ENCODE data around the gene ARL16.
A peak's percentile ranks its signal among the peaks of the same experiment; 100 is the strongest.

The ARL16 gene

DNA sequence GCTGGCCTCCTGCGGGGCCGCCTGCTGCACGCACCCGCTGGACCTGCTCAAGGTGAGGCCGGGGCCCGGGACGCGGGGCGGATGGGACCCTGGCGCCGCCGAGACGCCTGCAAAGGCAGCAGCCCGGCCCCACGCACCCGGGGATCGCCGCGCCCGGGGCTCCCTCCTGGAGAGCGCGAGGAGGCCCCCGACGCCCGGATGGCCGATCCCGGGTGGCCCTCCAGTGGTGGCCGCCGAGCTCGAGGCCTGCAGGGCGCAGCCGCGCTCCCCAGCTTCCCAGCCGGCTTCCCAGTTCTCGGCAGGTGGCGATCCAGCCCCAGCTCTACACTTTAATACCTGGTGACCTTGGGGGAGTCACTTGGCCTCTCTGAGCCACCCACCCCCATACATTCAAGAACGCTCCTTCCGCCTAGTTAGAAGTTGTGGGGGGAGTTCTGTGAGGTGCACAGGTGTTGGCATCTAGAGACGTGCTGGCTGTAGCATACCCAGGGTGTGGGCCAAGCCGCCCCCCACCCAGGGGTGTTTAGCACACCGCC is 28.9 kb upstream of the ARL16 start:
- no peak for DNase-seq

DNA sequence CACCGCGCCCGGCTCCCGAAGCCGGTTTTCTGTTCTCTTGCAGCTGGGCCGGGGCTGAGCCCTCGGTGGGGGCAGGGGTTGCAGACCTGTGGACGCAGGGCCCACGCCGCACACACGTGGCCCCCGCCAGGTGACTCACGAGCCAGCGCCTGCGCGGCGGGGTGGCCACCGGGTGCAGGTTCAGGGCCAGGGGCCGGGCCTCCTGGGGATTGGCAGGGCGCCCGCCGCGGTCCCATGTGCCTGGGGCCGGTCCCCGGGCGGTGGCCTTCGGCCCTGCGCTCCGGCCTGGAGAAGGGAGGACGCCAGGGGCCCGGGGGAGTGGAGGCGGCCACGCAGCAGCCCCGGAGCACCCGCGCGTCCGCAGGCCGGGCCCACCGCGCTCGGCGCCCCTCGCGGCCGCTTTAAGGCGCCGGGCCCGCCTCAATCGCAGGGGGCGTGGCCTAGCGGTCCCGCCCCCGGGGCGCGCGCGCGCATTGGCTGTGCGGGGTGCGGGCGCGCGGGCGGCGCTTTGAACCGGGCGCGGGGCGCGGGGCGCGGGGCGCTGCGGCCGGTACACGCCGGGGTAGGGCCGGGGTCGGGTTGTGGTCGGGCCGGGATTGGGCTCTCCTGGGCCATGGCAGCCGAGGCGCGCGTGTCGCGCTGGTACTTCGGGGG is 28.3 kb upstream of the ARL16 start, which contains the start of gene SLC25A10:
SLC25A10 (plus strand) TSS at position 471 of the 654 bp plus-strand sequence; CDS start at position 614, 143 bp downstream.
- DNase-seq: no peak

DNA sequence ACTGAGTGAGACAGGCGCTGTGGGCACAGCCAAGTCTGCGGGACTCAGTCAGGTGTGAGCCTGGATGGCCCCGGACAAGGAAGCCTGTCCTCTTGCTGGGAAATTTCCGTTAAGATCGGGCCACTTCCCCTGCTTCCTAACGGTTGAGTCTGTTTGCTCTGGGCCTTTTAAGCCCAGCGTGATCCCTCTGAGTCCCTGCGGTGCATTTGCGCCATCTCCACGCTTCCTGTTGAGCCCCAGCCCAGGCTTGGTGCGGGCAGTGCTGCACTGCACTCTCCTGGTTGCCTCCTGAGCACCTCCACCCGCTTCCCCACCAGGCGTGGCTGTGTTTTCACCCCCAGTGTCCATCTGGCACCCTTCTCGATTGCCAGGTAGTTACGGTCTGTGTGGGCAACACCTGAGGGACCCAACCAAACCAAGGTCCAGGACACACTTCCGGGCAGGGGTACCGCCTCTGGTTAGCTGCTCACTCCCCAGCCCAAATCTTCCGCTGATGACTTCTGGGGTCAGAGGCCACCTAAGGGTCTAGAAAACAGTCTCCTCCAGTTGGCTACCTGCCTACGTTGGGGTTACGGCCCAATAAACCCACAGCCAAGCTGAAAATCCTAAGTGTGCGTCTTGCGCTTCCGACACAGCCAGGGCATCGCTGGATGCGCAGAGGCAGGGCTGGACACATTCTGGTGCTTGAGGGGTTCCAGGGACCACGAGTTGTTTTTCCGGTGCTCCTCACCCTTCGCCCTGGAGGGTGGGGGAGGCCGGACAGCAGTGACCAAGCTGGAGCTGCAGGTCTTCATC is 27.1 kb upstream of the ARL16 start:
- no peak for DNase-seq

DNA sequence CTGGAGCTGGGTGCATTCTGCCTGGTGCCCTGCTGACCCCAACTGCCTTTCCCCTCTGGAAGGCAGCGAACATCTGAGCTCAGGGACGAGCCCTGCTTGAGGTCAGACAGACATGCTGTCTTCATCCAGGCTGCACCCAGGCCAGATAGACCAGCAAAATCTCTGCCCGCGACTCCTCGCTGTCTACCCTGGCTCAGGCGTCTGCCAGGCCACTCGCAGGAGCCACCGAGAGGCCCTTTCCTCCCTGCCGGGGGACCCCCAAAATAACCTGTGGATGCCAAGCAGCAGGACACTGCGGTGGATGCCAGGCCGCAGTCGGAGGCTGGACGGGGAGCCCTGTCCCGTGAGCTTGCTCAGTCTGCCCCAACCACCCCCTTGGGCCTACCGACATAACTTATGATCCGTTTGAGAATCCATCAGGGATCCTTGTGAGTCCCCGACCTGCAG is 25.2 kb upstream of the ARL16 start:
- DNase-seq: no peak

DNA sequence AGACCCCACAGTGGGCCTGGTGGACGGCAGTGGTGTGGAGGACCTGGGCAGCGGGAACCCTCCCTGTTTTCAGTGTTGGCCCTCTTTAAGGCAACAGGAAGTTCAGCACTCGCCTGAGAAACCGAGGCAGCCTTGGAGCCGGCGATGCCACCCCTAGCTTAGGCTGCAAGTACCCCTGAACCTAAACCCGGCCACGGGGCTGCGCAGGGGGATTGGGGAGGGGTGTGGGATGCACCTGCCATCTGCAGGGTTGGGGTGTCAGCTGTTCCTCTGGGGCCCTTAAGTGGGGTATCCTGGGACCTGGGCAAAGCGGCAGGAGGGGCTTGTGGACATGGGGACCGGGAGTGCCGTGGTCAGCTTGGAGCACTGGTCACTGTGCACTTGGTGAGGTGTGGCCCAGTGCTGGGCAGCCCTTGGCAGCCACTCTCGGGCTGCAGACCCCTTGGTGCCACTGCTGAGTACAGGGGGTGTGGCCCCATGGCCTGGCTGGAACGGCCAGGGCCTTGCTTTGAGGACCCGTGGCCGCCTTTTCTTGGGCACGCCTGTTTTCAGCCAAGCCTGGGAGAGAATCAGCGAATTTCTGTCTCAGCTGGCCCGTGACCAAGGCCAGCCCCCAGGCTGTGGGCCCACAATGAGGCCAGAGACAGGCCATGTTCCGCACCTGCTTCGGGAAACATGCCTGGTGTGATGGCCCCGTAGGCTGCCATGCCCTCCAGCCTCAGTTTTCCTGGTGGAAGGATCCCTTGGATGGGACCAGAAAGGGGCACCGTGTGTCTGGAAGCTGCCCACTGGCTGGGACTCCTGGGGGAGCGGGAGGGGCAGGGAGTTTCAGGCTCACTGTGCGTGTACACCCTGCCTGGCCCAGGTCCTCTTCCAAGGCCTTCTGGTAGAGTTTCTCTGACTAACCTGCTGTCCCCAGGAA is 24.4 kb upstream of the ARL16 start:
- no peak for DNase-seq

DNA sequence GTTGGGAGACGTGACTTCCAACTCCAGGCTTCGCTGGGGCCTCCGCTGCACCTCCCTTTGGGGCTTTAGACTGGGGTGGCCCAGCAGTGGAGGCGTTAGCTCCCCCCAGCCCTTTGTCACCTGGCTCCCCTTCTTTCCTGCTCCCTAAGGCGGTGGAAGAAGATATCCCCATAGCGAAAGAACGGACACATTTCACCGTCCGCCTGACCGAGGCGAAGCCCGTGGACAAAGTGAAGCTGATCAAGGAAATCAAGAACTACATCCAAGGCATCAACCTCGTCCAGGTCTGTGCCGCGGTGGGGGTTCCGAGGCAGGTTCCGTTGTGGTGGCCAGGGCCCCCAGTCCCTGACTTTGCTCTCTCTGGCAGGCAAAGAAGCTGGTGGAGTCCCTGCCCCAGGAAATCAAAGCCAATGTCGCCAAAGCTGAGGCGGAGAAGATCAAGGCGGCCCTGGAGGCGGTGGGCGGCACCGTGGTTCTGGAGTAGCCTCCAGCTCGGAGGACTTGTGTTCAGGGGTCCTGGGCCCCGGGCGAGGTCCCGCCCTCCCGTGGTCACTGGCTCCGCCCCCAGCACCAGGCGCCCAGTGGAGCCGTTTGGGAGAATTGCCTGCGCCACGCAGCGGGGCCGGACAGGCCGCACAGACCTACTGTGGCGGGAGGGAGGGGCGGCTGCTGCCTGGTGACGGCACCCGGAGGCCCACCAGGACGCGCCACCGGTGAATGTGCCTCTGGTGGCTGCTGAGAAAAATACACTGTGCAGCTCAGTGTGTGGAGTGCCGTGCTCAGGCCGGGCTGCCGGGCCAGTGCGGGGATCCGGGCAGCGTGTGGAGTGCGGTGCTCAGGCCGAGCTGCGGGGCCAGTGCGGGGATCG is 23.4 kb upstream of the ARL16 start:
- no peak for DNase-seq

DNA sequence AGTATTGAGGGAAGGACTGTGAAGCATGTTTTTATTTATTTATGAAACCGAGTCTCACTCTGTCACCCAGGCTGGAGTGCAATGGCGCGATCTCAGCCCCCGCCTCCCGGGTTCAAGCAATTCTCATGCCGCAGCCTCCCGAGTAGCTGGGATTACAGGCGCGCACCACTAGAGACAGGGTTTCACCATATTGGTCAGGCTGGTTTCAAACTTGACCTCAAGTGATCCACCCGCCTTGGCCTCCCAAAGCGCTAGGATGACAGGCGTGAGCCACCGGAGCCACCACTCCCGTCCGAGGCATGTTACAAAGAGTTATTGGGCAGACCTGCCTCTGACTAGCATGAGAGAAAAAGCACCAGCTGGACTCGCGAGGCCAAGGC is 22.6 kb upstream of the ARL16 start:
- DNase-seq: no peak

DNA sequence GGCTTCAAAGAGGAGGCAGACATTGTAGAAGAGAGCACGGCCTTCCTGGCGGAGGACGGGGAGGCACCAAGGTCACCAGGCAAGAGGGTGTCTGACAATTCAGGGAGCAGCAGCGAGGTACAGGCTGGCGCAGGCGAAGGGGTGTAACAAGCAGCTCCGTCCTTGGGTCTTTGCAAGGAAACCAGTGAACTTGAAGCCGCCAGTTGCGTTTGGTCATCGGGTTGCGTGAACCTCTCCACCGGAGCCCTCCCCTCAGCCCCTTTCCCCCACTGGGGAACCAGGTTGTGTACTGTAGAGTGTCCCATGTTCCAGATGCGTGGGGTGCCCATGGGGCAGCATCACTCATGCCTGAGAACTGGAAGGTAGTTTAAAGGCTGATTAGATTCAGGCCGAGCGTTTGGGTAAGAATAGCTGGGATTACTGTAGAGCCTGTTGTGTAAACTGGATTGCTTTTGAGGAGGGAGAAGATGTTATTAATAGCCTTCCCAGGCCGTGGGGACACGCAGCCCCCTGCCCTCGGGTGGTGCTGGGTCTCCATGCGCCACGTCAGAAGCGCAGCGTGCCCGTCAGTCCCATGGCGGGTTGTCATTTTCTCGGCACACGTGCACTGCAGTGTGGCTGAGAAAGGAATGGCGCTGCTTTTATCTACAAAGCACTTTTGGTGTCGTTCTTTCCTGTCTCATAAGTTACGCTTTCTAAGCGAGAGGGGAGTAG is 22.1 kb upstream of the ARL16 start:
- DNase-seq: no peak

DNA sequence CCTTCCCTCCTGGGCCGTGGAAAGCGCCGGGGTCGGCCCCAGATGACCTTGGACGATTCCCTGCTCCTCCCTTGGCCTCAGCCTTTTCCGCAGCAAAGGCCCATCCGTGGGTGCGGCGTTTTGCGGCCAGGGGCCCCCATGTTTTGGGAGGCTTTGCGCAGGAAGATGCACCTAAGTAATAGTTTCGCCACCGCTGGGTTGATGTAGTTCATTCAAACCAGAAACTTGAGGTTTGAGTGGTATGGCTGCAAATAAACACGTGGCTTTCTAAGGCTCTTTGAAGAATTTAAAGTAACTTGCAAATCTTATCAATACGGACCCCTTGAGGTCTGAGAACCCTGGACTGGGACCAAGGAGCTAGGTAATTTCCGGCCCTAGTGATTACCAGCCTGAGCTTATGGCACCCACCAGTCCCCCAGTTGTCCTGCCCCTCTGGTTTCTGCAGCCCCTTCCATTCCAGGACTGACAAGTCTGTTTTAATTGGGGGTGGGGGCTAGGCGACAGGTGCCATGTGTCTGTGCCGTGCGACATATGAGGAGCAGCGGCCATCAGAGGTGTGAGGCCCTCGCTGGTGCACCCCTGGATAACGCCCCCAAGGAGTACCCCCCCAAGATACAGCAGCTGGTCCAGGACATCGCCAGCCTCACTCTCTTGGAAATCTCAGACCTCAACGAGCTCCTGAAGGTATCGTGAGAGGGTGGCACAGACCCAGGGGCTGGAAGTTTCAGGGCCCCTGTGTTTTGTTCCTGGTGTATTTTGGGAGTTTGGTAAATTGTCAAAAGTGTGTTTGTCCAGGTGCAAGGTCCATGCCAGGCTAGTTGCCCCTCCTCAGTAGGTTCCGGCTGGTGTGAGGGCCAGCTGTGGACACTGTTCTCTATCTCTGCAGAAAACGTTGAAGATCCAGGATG is 20.4 kb upstream of the ARL16 start:
- DNase-seq: no peak

DNA sequence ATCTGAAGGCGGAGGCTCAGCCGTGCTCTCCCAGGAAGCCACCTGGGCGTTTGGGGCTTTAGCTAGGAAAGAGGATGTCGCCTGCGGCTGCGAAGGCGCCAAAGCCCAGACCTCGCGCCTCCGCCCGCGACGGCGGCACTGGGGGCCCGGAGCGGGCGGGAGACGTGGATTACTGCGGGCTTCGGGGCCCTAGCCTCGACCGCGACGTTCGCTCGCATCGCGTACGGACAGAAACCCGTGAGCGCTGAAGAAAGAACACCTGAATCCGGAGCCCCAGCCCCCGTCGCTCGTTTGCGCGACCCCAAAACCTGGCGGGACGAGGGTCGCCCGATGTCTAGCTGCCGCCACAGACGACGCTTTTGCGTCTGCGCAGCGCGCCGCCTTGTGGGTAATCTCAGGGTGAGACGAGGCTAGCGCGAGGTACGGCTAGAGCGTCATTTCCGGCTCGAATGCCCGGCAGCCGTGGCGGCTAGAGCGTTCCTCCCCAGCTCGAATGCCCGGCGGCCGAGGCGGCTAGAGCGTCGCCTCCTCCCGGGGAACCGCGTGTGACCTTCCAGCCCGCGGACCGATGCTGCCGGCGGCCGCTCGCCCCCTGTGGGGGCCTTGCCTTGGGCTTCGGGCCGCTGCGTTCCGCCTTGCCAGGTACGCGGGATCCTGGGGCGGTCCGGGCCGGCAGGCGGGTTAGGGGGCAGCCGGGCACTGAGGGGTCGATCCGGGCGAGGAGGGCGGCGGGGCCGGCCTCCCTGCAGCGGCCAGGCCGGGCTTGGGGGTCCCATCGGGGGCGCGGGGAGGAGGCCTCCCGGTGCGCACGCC is 19.5 kb upstream of the ARL16 start, which contains the start of gene MRPL12:
MRPL12 (plus strand) TSS at position 434 of the 813 bp plus-strand sequence; CDS start at position 569, 135 bp downstream.
- peak; percentile 63 for DNase-seq

DNA sequence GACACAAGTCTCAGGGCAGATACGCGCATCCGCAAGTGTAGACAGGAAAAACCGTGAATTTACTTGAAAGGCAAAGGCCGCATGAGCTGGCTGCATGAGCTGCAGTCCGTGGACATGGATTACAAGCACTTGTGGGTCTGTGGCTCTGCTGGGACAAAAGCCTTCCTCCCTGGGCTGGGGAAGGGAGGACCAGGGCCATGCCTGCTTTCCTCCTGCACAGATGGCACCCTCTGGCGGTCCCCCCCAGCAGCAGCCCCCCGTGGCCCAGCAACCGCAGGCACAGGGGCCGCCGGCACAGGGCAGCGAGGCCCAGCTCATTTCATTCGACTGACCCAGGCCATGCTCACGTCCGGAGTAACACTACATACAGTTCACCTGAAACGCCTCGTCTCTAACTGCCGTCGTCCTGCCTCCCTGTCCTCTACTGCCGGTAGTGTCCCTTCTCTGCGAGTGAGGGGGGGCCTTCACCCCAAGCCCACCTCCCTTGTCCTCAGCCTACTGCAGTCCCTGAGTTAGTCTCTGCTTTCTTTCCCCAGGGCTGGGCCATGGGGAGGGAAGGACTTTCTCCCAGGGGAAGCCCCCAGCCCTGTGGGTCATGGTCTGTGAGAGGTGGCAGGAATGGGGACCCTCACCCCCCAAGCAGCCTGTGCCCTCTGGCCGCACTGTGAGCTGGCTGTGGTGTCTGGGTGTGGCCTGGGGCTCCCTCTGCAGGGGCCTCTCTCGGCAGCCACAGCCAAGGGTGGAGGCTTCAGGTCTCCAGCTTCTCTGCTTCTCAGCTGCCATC is 17.9 kb upstream of the ARL16 start:
- no peak for DNase-seq

DNA sequence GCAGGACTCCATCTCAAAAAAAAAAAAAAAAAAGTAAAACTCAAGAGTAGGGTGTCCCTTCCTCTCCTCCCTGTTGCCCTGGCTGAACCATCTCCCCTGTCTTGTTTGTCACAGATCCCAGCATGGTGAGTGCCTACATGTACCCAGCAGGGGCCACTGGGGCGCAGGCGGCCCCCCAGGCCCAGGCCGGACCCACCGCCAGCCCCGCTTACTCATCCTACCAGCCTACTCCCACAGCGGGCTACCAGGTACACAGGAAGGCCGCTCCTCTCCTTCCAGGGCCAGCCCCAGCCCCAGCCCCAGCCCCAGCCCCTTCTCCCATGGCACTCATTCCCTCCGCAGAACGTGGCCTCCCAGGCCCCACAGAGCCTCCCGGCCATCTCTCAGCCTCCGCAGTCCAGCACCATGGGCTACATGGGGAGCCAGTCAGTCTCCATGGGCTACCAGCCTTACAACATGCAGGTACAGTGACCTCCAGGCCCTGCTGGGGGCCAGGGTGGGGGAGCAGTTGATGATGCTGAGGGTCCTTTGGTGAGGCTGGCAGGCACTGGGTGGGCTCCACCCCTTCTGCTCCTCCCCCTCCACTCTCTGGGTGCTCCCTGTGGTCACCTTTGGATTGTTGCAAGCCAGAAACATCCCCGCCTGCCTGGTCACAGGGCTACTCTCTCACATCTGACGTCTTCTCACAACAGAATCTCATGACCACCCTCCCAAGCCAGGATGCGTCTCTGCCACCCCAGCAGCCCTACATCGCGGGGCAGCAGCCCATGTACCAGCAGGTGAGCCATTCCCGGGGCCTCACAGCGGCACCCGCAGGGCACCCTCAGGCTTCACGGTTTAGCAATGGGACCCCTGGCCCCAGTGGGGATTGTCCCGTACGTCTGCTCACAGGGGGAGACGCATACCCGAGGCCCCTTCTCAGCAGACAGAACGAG is 17.0 kb upstream of the ARL16 start:
- DNase-seq: no peak

DNA sequence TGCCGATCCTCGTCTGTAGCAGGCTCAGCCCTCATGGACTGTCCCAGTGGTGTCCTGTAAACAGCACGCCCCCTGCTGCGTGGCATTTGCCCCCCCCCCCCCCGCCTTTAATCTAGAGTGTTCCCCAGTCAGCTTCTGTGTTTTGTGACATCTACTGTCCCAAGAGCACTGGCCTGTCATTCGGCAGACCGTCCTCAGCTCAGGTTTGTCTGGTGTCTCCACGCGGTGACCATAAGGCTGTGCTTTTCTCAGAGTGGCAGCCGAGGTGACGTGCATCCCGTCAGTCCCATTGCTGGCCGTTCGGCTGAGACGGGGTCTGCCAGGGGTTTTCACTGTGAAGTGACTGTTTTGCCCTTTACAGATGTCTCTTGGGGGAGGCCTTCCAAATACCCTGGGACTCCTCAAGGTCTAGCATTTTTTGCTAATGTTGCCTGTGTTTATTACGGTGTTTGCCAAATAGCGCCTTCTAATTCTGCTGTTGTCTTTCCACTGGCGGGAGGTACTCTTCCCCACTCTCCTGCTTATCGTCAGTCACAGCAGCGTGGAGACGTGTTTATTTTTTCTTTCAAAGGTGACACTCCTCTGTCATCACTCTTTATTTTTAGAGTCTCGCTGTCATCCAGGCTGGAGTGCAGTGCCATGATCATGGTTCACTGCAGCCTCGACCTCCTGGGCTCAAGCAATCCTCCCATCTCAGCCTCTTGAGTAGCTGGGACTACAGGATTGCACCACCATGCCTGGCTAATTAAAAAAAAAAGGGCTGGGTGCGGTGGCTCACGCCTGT is 13.9 kb upstream of the ARL16 start:
- no peak for DNase-seq

DNA sequence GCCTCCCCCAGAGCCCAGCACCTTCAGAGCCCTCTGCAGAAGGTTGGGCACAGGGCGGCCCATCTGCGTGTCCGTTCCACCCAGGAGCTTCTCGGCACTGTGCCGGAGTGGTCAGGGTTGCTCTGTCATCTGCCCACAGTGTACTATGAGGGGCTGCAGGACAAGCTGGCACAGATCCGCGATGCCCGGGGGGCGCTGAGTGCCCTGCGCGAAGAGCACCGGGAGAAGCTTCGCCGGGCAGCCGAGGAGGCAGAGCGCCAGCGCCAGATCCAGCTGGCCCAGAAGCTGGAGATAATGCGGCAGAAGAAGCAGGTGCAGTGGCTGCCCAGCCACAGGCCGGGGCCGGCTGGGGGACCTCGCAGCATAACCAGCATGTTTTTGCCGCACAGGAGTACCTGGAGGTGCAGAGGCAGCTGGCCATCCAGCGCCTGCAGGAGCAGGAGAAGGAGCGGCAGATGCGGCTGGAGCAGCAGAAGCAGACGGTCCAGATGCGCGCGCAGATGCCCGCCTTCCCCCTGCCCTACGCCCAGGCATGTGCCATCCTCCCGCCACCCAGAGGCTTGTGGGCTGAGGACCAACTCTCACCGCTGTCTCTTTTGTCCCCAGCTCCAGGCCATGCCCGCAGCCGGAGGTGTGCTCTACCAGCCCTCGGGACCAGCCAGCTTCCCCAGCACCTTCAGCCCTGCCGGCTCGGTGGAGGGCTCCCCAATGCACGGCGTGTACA is 12.8 kb upstream of the ARL16 start:
- no peak for DNase-seq

DNA sequence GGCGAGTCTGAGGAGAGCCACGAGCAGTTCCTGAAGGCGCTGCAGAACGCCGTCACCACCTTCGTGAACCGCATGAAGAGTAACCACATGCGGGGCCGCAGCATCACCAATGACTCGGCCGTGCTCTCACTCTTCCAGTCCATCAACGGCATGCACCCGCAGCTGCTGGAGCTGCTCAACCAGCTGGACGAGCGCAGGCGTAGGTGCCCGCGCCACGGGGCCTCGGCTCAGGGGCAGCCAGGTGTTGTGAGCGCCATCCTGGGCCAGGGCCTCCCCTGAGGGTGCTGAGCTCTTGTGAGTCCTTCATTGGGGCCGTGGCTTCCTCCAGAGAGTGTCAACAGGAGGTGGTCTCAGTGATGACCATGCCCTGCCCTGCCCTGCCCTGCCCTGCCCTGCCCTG is 12.2 kb upstream of the ARL16 start:
- DNase-seq: no peak

DNA sequence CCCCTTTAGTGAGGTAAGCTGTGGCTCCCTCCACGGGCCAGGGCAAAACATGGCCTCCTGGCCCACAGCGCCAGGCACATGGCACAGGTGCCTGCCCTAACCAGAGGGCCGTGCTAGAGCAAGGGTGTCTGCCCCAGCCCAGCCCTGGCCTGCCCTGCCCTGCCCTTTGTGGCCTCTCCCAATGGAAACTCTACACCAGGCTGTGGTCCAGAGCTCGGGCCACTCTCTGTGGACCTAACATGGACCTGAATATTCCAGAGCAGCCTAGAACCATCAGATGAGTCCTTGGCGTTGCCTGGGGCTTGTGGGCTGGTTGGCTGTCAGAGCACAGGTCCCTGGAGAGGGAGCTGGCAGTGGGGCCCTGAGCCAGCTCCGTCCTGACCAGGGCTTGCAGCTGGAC is 11.6 kb upstream of the ARL16 start:
- no peak for DNase-seq

Measured in NCI-H1436 treated with DMSO at 0.1 percent for 48 hours (cell line).